Airway epithelial cell (primary cell): ENCODE data around the gene ILF2. TPM values are rescaled to one million over a fixed set of nuclear protein-coding genes. Genes with fewer than 3 reads are reported as not detected.

Source experiments
- total RNA-seq: library from RNA; depleted of rRNA; stranded (reverse); fragments of >200 nt; gene quantifications from 2 replicates; pipeline ENCODE4 v1.2.3, GENCODE V29; 2015

ILF2 gene
- total RNA-seq: 208 and 209 TPM in 2 replicates

GRCh38 chr1:153670859-153671627 is at the start of gene ILF2:
Gene ILF2 (minus strand): TSS chr1:153670993. CDS start chr1:153670922, 71 bp downstream.

DNA sequence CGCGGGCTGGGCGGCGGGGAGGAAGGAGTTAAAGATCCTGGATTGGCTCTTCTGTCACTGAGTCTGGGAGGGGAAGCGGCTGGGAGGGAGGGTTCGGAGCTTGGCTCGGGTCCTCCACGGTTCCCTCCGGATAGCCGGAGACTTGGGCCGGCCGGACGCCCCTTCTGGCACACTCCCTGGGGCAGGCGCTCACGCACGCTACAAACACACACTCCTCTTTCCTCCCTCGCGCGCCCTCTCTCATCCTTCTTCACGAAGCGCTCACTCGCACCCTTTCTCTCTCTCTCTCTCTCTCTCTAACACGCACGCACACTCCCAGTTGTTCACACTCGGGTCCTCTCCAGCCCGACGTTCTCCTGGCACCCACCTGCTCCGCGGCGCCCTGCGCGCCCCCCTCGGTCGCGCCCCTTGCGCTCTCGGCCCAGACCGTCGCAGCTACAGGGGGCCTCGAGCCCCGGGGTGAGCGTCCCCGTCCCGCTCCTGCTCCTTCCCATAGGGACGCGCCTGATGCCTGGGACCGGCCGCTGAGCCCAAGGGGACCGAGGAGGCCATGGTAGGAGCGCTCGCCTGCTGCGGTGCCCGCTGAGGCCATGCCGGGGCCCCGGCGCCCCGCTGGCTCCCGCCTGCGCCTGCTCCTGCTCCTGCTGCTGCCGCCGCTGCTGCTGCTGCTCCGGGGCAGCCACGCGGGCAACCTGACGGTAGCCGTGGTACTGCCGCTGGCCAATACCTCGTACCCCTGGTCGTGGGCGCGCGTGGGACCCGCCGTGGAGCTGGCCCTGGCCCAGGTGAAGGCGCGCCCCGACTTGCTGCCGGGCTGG is 7.9 kb upstream of the ILF2 start, which contains the start of gene NPR1:
Gene NPR1, plus strand, starts transcription at position 170 of the 818 bp plus-strand sequence. Its CDS starts 421 bp downstream, at position 591.

GRCh38 chr1:153658400-153659174 is 12.2 kb downstream of the ILF2 start, which contains the start of gene SNAPIN:
Gene SNAPIN (plus strand): TSS chr1:153658703. CDS start chr1:153658744, 41 bp downstream.

GRCh38 chr1:153633754-153634665 is 36.8 kb downstream of the ILF2 start, which contains the start of gene CHTOP:
Gene CHTOP (plus strand): TSS chr1:153634066. CDS start chr1:153636589, 2,523 bp downstream.

GRCh38 chr1:153627715-153628626 is 42.8 kb downstream of the ILF2 start, which contains the start of gene S100A1:
Gene S100A1 (plus strand): TSS chr1:153628434. CDS start chr1:153630522, 2,088 bp downstream.

GRCh38 chr1:153626904-153627714 is 43.7 kb downstream of the ILF2 start, which contains the start of gene S100A13:
Gene S100A13 (minus strand): TSS chr1:153627505. CDS start chr1:153626472, 1,033 bp downstream.

GRCh38 chr1:153616144-153616916 is 54.5 kb downstream of the ILF2 start, which contains the start of gene S100A14:
Gene S100A14 (minus strand): TSS chr1:153616325. CDS start chr1:153615858, 467 bp downstream.

GRCh38 chr1:153612755-153613331 is 58.0 kb downstream of the ILF2 start, which contains the start of gene S100A16:
Gene S100A16 (minus strand): TSS chr1:153613137. CDS start chr1:153608151, 4,986 bp downstream.

Other genes starting within 250 kb of the ILF2 start
- gene S100A7, start 210.3 kb downstream of the ILF2 start, total RNA-seq: 0.42 and 3.5 TPM in 2 replicates
- 2,657 and 2,815 TPM in 2 replicates for gene S100A6, start 135.0 kb downstream of the ILF2 start, total RNA-seq
- gene S100A5, start 130.1 kb downstream of the ILF2 start, total RNA-seq: 0.49 TPM in 1 of 2 replicates, not detected in the other
- 45.3 and 57.0 TPM in 2 replicates for gene S100A4, start 125.2 kb downstream of the ILF2 start, total RNA-seq
- gene S100A3, start 121.7 kb downstream of the ILF2 start, total RNA-seq: 4.6 and 9.0 TPM in 2 replicates
- gene S100A2, start 105.1 kb downstream of the ILF2 start, total RNA-seq: 5,324 and 7,203 TPM in 2 replicates
- 1,881 and 1,940 TPM in 2 replicates for gene S100A16, start 57.9 kb downstream of the ILF2 start, total RNA-seq
- 1,909 and 2,185 TPM in 2 replicates for gene S100A14, start 54.7 kb downstream of the ILF2 start, total RNA-seq
- gene S100A13, start 43.5 kb downstream of the ILF2 start, total RNA-seq: 124 and 160 TPM in 2 replicates
- gene S100A1, start 42.6 kb downstream of the ILF2 start, total RNA-seq: not detected in 2 replicates
- 43.7 and 46.6 TPM in 2 replicates for gene CHTOP, start 36.9 kb downstream of the ILF2 start, total RNA-seq
- gene SNAPIN, start 12.3 kb downstream of the ILF2 start, total RNA-seq: 56.8 and 62.6 TPM in 2 replicates
- not detected in 2 replicates for gene NPR1, start 7.7 kb upstream of the ILF2 start, total RNA-seq
- gene INTS3, start 57.1 kb upstream of the ILF2 start, total RNA-seq: 22.5 and 25.0 TPM in 2 replicates
- gene SLC27A3, start 104.4 kb upstream of the ILF2 start, total RNA-seq: 11.3 and 19.6 TPM in 2 replicates